ENCODE measurements around the gene ZNF569. TPM values are rescaled to one million over a fixed set of nuclear protein-coding genes. Genes with fewer than 3 reads are reported as not detected.

Gene ZNF569
- total and polyA plus RNA-seq, 2 of the 13 experiments (the other 11 are each of a cell fraction or from before 2014, with no cell fraction given), result 1.4 to 5.7 TPM

GRCh38 chr19:37370880-37371661, 96.2 kb downstream of the ZNF569 start, which contains the start of gene ZNF527 (continued):
- no peak for TF ChIP-seq FUBP1 (CRISPR knock-in tag; IDR thresholded peaks at IDR 0.05; ENCODE audit: borderline replicate concordance)
- TF ChIP-seq ZFP41 (CRISPR knock-in tag; IDR thresholded peaks at IDR 0.05; ENCODE audit: borderline replicate concordance), result no peak
- peak; percentile 43 for TF ChIP-seq PATZ1 (CRISPR knock-in tag; IDR thresholded peaks at IDR 0.05)
- 0 out of 2 replicates have a peak, but pooled peaks have one; percentile 36 for TF ChIP-seq MEF2D (CRISPR knock-in tag; IDR thresholded peaks at IDR 0.05)
- TF ChIP-seq DRAP1 (CRISPR knock-in tag; IDR thresholded peaks at IDR 0.05), result peak; percentile 70
- TF ChIP-seq KDM5B (CRISPR knock-in tag; IDR thresholded peaks at IDR 0.05; ENCODE audit: borderline replicate concordance), result no peak
- peak; percentile 69; the same call in 1 of the 2 replicates for TF ChIP-seq CBFB (CRISPR knock-in tag; IDR thresholded peaks at IDR 0.05)
- TF ChIP-seq ZNF205 (CRISPR knock-in tag; IDR thresholded peaks at IDR 0.05), result peak; percentile 30; the same call in 1 of the 2 replicates
- TF ChIP-seq ZNF143 (CRISPR knock-in tag; IDR thresholded peaks at IDR 0.05), result peak; percentile 98
- TF ChIP-seq ZNF331 (CRISPR knock-in tag; IDR thresholded peaks at IDR 0.05), result peak; percentile 39; the same call in 1 of the 2 replicates
- TF ChIP-seq, protein P1, sequence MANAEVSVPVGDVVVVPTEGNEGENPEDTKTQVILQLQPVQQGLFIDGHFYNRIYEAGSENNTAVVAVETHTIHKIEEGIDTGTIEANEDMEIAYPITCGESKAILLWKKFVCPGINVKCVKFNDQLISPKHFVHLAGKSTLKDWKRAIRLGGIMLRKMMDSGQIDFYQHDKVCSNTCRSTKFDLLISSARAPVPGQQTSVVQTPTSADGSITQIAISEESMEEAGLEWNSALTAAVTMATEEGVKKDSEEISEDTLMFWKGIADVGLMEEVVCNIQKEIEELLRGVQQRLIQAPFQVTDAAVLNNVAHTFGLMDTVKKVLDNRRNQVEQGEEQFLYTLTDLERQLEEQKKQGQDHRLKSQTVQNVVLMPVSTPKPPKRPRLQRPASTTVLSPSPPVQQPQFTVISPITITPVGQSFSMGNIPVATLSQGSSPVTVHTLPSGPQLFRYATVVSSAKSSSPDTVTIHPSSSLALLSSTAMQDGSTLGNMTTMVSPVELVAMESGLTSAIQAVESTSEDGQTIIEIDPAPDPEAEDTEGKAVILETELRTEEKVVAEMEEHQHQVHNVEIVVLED (CRISPR knock-in tag; IDR thresholded peaks at IDR 0.05; ENCODE audit: borderline replicate concordance), result peak; percentile 94
- peak; percentile 80 for TF ChIP-seq REL (CRISPR knock-in tag; conservative IDR thresholded peaks at IDR 0.05)
- no peak for TF ChIP-seq ZNF367 (CRISPR knock-in tag; IDR thresholded peaks at IDR 0.05; ENCODE audit: borderline replicate concordance)
- no peak for TF ChIP-seq ZNF569 (CRISPR knock-in tag; IDR thresholded peaks at IDR 0.05; ENCODE audit: borderline replicate concordance)
- no peak for TF ChIP-seq ZNF207 (IDR thresholded peaks at IDR 0.05; ENCODE audit: borderline replicate concordance)
- no peak for TF ChIP-seq ZNF354B (CRISPR knock-in tag; IDR thresholded peaks at IDR 0.05)
- TF ChIP-seq ZBTB46 (CRISPR knock-in tag; IDR thresholded peaks at IDR 0.05; ENCODE audit: borderline replicate concordance), result no peak
- TF ChIP-seq ZNF383 (CRISPR knock-in tag; IDR thresholded peaks at IDR 0.05; ENCODE audit: borderline replicate concordance), result no peak
- no peak for TF ChIP-seq MBD4 (IDR thresholded peaks at IDR 0.05; ENCODE audit: borderline replicate concordance, low read length)
- no peak for TF ChIP-seq SSRP1 (CRISPR knock-in tag; IDR thresholded peaks at IDR 0.05)
- 0 out of 2 replicates have a peak, but pooled peaks have one; percentile 29 for TF ChIP-seq ZNF547 (CRISPR knock-in tag; IDR thresholded peaks at IDR 0.05)
- no peak for TF ChIP-seq ZSCAN9 (CRISPR knock-in tag; IDR thresholded peaks at IDR 0.05; ENCODE audit: borderline replicate concordance)
- TF ChIP-seq ZBTB7B (CRISPR knock-in tag; IDR thresholded peaks at IDR 0.05), result no peak

Measured in HepG2 (cell line).